Caco-2 (cell line): ENCODE data around the gene GALNT17. TPM values are rescaled to one million over a fixed set of nuclear protein-coding genes. Genes with fewer than 3 reads are reported as not detected.
A peak's percentile ranks its signal among the peaks of the same experiment; 100 is the strongest.

Source experiments
- Bru-seq: library from RNA; stranded (reverse); fragments of 400-500 nt; gene quantifications from one replicate; lab custom pipeline; 2021; lab: Mats Ljungman, UMichigan
- BruChase-seq, 2 experiments: library from RNA; stranded (reverse); fragments of 400-500 nt; gene quantifications; one replicate each; lab custom pipeline; 2021; lab: Mats Ljungman, UMichigan
- BruUV-seq: library from RNA; stranded (reverse); fragments of 400-500 nt; replicated peaks from 2 replicates; lab custom pipeline; 2021; lab: Mats Ljungman, UMichigan
- CTCF ChIA-PET: fragments of 300-600 bp; sonication (Branson Sonifier 250); formaldehyde crosslinking; loops from one replicate; lab custom pipeline; 2022; ENCODE audit warnings: antibody characterized with exemption; lab: Charles Lee
- POLR2A ChIA-PET: fragments of 300-600 bp; sonication (Branson Sonifier 250); formaldehyde crosslinking; loops from one replicate; lab custom pipeline; 2022; ENCODE audit warnings: antibody characterized with exemption; lab: Charles Lee
- DNase-seq, 2 experiments: peaks; one replicate each; pipeline versions ENCODE4 v3.0.0 to v3.0.0-alpha.2; 2020 to 2022
- H3K27me3 ChIP-seq: replicated peaks from 2 replicates; pipeline ENCODE4 v1.6.0; 2011; ENCODE audit warnings: low read length; ENCODE audit not compliant: control insufficient read depth, insufficient read depth
- H3K36me3 ChIP-seq: 2 replicates; pipeline ENCODE4 v1.5.1; 2011; ENCODE audit warnings: low read length; ENCODE audit not compliant: control insufficient read depth, insufficient read depth
- H3K4me1 ChIP-seq: fragments of 250-450 bp; sonication (Bioruptor Pico); 2 replicates; pipeline ENCODE4 v1.5.1; 2020; ENCODE audit warnings: mild to moderate bottlenecking
- H3K4me3 ChIP-seq: 2 replicates; pipeline ENCODE4 v1.5.1; 2011; ENCODE audit warnings: low read depth, mild to moderate bottlenecking, control low read depth, low read length
- H3K9me3 ChIP-seq: fragments of 250-450 bp; sonication (Bioruptor Pico); 2 replicates; pipeline ENCODE4 v1.5.1; 2020; ENCODE audit warnings: mild to moderate bottlenecking, moderate library complexity
- H3K27ac Mint-ChIP-seq: one replicate; pipeline ENCODE4 v1.8.0; 2022; ENCODE audit warnings: mixed read lengths; ENCODE audit not compliant: unreplicated experiment
- H3K27me3 Mint-ChIP-seq: one replicate; pipeline ENCODE4 v1.8.0; 2022; ENCODE audit warnings: mixed read lengths; ENCODE audit not compliant: insufficient read depth, unreplicated experiment
- H3K36me3 Mint-ChIP-seq: one replicate; pipeline ENCODE4 v1.8.0; 2022; ENCODE audit warnings: mild to moderate bottlenecking, mixed read lengths; ENCODE audit not compliant: insufficient read depth, unreplicated experiment
- H3K4me1 Mint-ChIP-seq: one replicate; pipeline ENCODE4 v1.8.0; 2022; ENCODE audit warnings: low read depth, mixed read lengths; ENCODE audit not compliant: unreplicated experiment
- H3K4me3 Mint-ChIP-seq: one replicate; pipeline ENCODE4 v1.8.0; 2022; ENCODE audit warnings: mild to moderate bottlenecking, moderate library complexity, mixed read lengths; ENCODE audit not compliant: unreplicated experiment
- H3K9me3 Mint-ChIP-seq: one replicate; pipeline ENCODE4 v1.8.0; 2022; ENCODE audit warnings: mixed read lengths; ENCODE audit not compliant: unreplicated experiment
- CTCF ChIP-seq, 2 experiments: fragments of 200-600 bp in 1 of 2; IDR thresholded peaks; 1 replicate in 1 of 2; 2 replicates in 1 of 2; pipeline versions ENCODE4 v1.5.1 to v1.8.0; 2011 to 2022; ENCODE audit warnings: antibody characterized with exemption in 1 of 2, control low read depth in 1 of 2, inconsistent platforms in 1 of 2, low read depth in 1 of 2, low read length in 1 of 2, mild to moderate bottlenecking in 1 of 2, moderate library complexity in 1 of 2; ENCODE audit not compliant: insufficient read depth in 1 of 2, severe bottlenecking in 1 of 2, unreplicated experiment in 1 of 2
- intact Hi-C: fragments of 100-400 bp; cut with micrococcal nuclease; formaldehyde crosslinking; loops from one replicate; pipeline ENCODE4 v1.10.0; 2022; ENCODE audit not compliant: unreplicated experiment
- long read RNA-seq: library from polyadenylated mRNA; stranded (forward); transcript quantifications from one replicate; pipeline ENCODE4 v2.0.0, GENCODE V29; 2022
- total RNA-seq: library from RNA; stranded (reverse); gene quantifications from 2 replicates; pipeline ENCODE4 v1.2.3, GENCODE V29; 2022

GALNT17 gene
- not detected in 2 replicates for total RNA-seq
- percentile 0 among the genes with signal in this experiment for Bru-seq, nascent RNA
- percentile 0 among the genes with signal in this experiment for BruChase-seq, experiment 1, labeled RNA remaining after a 2-hour chase
- BruChase-seq, experiment 2, labeled RNA remaining after a 6-hour chase = percentile 0 among the genes with signal in this experiment
- long read RNA-seq = 0 reads

GRCh38 chr7:71132127-71132376, at the start of gene GALNT17:
Gene GALNT17, plus strand, starts transcription at chr7:71132144.
- intact Hi-C loops = no loop called here
- no peak within 1 kb of the TSS for H3K4me3 Mint-ChIP-seq

GRCh38 chr7:71095266-71095860, 36.6 kb upstream of the GALNT17 start:
- no peak for DNase-seq
- Histone ChIP-seq H3K4me3 (no peak overlapping the region), H3K27me3 (no peaks in the 10 kb centered on the region), H3K9me3 (no peaks in the 10 kb centered on the region; the same call in 1 of the 2 replicates), H3K36me3 (no peaks in the 10 kb centered on the region), H3K4me1 (no peaks in the 10 kb centered on the region)
- no TSS peak for BruUV-seq
- no peaks in the 10 kb centered on the region for H3K27me3 Mint-ChIP-seq
- no peaks in the 10 kb centered on the region for H3K36me3 Mint-ChIP-seq
- no peak overlapping the region for H3K27ac Mint-ChIP-seq
- no peak overlapping the region for H3K4me3 Mint-ChIP-seq
- no peak for TF ChIP-seq CTCF (IDR thresholded peaks at IDR 0.05; ENCODE audit: insufficient read depth in 1 of 2, low read depth in 1 of 2, low read length in 1 of 2, severe bottlenecking in 1 of 2, unreplicated experiment in 1 of 2)
- H3K9me3 Mint-ChIP-seq = peaks cover 20% of the 10 kb centered on the region
- intact Hi-C loops = no loop called here
- no peaks in the 10 kb centered on the region for H3K4me1 Mint-ChIP-seq
- POLR2A ChIA-PET = no interaction called here
- CTCF ChIA-PET = no interaction called here

More at GRCh38 chr7:71132127-71132376, at the start of gene GALNT17:
- ChIA-PET POLR2A (no interaction called here), CTCF (no interaction called here)
- Mint-ChIP-seq H3K9me3 (no peaks in the 10 kb centered on the region), H3K27me3 (no peaks in the 10 kb centered on the region), H3K27ac (no peak within 1 kb of the TSS), H3K4me1 (no peaks in the 10 kb centered on the region), H3K36me3 (peaks cover 6% of the 10 kb centered on the region)
- H3K4me3 ChIP-seq = no peak within 1 kb of the TSS
- no peaks in the 10 kb centered on the region for H3K36me3 ChIP-seq
- no peaks in the 10 kb centered on the region for H3K4me1 ChIP-seq
- no TSS peak for BruUV-seq
- DNase-seq = no peak
- H3K27me3 ChIP-seq = no peaks in the 10 kb centered on the region
- no peak for TF ChIP-seq CTCF (IDR thresholded peaks at IDR 0.05; ENCODE audit: insufficient read depth in 1 of 2, low read depth in 1 of 2, low read length in 1 of 2, severe bottlenecking in 1 of 2, unreplicated experiment in 1 of 2)
- no peaks in the 10 kb centered on the region for H3K9me3 ChIP-seq

GRCh38 chr7:71096351-71096750, 35.6 kb upstream of the GALNT17 start:
- CTCF ChIA-PET = no interaction called here
- no peak for TF ChIP-seq CTCF (IDR thresholded peaks at IDR 0.05; ENCODE audit: insufficient read depth in 1 of 2, low read depth in 1 of 2, low read length in 1 of 2, severe bottlenecking in 1 of 2, unreplicated experiment in 1 of 2)
- no TSS peak for BruUV-seq
- H3K36me3 Mint-ChIP-seq = no peaks in the 10 kb centered on the region
- H3K27me3 Mint-ChIP-seq = no peaks in the 10 kb centered on the region
- H3K4me1 ChIP-seq = no peaks in the 10 kb centered on the region
- H3K4me3 Mint-ChIP-seq = no peak overlapping the region
- no peak overlapping the region for H3K4me3 ChIP-seq
- intact Hi-C loops = no loop called here
- no peaks in the 10 kb centered on the region for H3K36me3 ChIP-seq
- no peak for DNase-seq
- POLR2A ChIA-PET = no interaction called here
- H3K27ac Mint-ChIP-seq = no peak overlapping the region
- no peaks in the 10 kb centered on the region for H3K27me3 ChIP-seq
- no peaks in the 10 kb centered on the region; the same call in 1 of the 2 replicates for H3K9me3 ChIP-seq
- peaks cover 13% of the 10 kb centered on the region for H3K9me3 Mint-ChIP-seq
- H3K4me1 Mint-ChIP-seq = no peaks in the 10 kb centered on the region
